NCI-H1105 treated with DMSO at 0.1 percent for 48 hours (cell line): Measurements from ENCODE around the gene KLC1.
A peak's percentile ranks its signal among the peaks of the same experiment; 100 is the strongest.
"Not testable (repeated sequence)": the region's sequence is repeated elsewhere in the genome, so short reads cannot be mapped to it uniquely, and the experiment has no call there.

Source experiments
- DNase-seq: peaks from one replicate; lab custom pipeline; 2025; lab: John Stamatoyannopoulos, UW

The KLC1 gene

GRCh38 chr14:103625356-103626095 lies 3.5 kb upstream of the KLC1 start:
- DNase-seq = no peak

GRCh38 chr14:103626146-103626850 lies 2.7 kb upstream of the KLC1 start:
- DNase-seq = no peak

- DNase-seq = no peak
Observed at GRCh38 chr14:103627073-103628025, 1.7 kb upstream of the KLC1 start.

- DNase-seq = no peak
Observed at GRCh38 chr14:103628221-103628683, 759 bp upstream of the KLC1 start.

- DNase-seq = peak; percentile 6
Observed at GRCh38 chr14:103629503-103630121, 601 bp downstream of the KLC1 start.

- DNase-seq = no peak
Observed at GRCh38 chr14:103630364-103631108, 1.5 kb downstream of the KLC1 start.

GRCh38 chr14:103633391-103633790 lies 4.4 kb downstream of the KLC1 start:
- DNase-seq = no peak

GRCh38 chr14:103634156-103634555 lies 5.1 kb downstream of the KLC1 start:
- no peak for DNase-seq

- DNase-seq = no peak
Observed at GRCh38 chr14:103638594-103638993, 9.6 kb downstream of the KLC1 start.

GRCh38 chr14:103641161-103641560 lies 12.2 kb downstream of the KLC1 start:
- no peak for DNase-seq

- no peak for DNase-seq
Observed at GRCh38 chr14:103646189-103646588, 17.2 kb downstream of the KLC1 start.

- DNase-seq = no peak
Observed at GRCh38 chr14:103649001-103649400, 20.0 kb downstream of the KLC1 start.

GRCh38 chr14:103650213-103650612 lies 21.2 kb downstream of the KLC1 start:
- no peak for DNase-seq

- no peak for DNase-seq
Observed at GRCh38 chr14:103651585-103651984, 22.6 kb downstream of the KLC1 start.

GRCh38 chr14:103652806-103653205 lies 23.8 kb downstream of the KLC1 start:
- no peak for DNase-seq

- DNase-seq = not testable (repeated sequence)
Observed at GRCh38 chr14:103653336-103653735, 24.3 kb downstream of the KLC1 start.

- no peak for DNase-seq
Observed at GRCh38 chr14:103653805-103654204, 24.8 kb downstream of the KLC1 start.

GRCh38 chr14:103654619-103655018 lies 25.6 kb downstream of the KLC1 start:
- no peak for DNase-seq

- DNase-seq = no peak
Observed at GRCh38 chr14:103656031-103656755, 27.2 kb downstream of the KLC1 start.

- DNase-seq = no peak
Observed at GRCh38 chr14:103656756-103657133, 27.7 kb downstream of the KLC1 start.
